Measurements from ENCODE around the gene CXCR3.

DNA sequence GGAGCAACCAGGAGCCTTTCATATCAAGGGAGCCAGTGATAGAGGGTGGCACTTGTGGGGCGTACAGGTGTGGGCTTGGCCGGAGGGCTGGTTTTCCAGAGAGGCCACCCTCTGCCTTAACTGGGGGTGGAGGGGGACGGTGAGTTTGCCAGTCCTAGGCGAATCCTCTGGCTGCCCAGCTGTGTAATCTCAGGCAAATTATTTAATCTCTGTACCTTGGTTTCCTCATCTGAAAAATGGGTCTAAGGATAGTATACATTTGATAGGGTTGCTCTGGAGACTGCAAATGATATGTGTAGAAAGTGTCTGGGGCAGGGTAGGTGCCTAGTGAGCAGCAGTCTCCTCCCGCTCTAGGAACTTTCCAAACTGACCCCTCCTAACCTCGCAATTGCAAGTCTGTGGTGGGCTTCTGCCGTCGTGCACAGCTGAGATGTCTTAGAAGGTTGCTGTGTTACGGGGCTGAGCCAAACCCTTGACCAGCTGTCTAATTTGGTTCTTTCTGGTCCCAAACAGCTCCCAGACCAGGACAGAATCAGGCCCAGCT lies 3.8 kb upstream of the CXCR3 start:
- TF ChIP-seq, protein P1, sequence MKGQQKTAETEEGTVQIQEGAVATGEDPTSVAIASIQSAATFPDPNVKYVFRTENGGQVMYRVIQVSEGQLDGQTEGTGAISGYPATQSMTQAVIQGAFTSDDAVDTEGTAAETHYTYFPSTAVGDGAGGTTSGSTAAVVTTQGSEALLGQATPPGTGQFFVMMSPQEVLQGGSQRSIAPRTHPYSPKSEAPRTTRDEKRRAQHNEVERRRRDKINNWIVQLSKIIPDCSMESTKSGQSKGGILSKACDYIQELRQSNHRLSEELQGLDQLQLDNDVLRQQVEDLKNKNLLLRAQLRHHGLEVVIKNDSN (IDR thresholded peaks at IDR 0.05) = no peak
- TF ChIP-seq, protein P2, sequence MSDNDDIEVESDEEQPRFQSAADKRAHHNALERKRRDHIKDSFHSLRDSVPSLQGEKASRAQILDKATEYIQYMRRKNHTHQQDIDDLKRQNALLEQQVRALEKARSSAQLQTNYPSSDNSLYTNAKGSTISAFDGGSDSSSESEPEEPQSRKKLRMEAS (IDR thresholded peaks at IDR 0.05) = no peak
- no peak for TF ChIP-seq TAF1 (IDR thresholded peaks at IDR 0.05; ENCODE audit: low read depth)
- TF ChIP-seq EP300 (IDR thresholded peaks at IDR 0.05; ENCODE audit: borderline replicate concordance) = no peak
- TF ChIP-seq, protein P3, sequence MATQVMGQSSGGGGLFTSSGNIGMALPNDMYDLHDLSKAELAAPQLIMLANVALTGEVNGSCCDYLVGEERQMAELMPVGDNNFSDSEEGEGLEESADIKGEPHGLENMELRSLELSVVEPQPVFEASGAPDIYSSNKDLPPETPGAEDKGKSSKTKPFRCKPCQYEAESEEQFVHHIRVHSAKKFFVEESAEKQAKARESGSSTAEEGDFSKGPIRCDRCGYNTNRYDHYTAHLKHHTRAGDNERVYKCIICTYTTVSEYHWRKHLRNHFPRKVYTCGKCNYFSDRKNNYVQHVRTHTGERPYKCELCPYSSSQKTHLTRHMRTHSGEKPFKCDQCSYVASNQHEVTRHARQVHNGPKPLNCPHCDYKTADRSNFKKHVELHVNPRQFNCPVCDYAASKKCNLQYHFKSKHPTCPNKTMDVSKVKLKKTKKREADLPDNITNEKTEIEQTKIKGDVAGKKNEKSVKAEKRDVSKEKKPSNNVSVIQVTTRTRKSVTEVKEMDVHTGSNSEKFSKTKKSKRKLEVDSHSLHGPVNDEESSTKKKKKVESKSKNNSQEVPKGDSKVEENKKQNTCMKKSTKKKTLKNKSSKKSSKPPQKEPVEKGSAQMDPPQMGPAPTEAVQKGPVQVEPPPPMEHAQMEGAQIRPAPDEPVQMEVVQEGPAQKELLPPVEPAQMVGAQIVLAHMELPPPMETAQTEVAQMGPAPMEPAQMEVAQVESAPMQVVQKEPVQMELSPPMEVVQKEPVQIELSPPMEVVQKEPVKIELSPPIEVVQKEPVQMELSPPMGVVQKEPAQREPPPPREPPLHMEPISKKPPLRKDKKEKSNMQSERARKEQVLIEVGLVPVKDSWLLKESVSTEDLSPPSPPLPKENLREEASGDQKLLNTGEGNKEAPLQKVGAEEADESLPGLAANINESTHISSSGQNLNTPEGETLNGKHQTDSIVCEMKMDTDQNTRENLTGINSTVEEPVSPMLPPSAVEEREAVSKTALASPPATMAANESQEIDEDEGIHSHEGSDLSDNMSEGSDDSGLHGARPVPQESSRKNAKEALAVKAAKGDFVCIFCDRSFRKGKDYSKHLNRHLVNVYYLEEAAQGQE (IDR thresholded peaks at IDR 0.05; ENCODE audit: low read depth) = no peak
- no peak for TF ChIP-seq YY1 (IDR thresholded peaks at IDR 0.05; ENCODE audit: low read depth)
- no peak for TF ChIP-seq CEBPB (IDR thresholded peaks at IDR 0.05)

Data from Ishikawa (cell line).